RWPE2 (cell line): ENCODE results near the gene USP48.

Source experiments
- ATAC-seq: fragments of 200-7000 bp; cut with Tn5 transposase; 3 replicates; pipeline ENCODE4 v1.9.1; 2021; ENCODE audit warnings: low read depth
- DNase-seq: peaks from one replicate; pipeline ENCODE4 v3.0.0-alpha.2; 2020; ENCODE audit warnings: low spot score
- H3K27ac ChIP-seq: fragments of 450-650 bp; 2 replicates; pipeline ENCODE4 v1.5.1; 2017; ENCODE audit warnings: mild to moderate bottlenecking; ENCODE audit not compliant: poor library complexity, severe bottlenecking
- H3K27me3 ChIP-seq: fragments of 250-450 bp; sonication (Bioruptor Pico); 2 replicates; pipeline ENCODE4 v1.5.1; 2021; ENCODE audit warnings: mild to moderate bottlenecking, moderate library complexity; ENCODE audit not compliant: insufficient read depth, poor library complexity, severe bottlenecking
- H3K36me3 ChIP-seq: fragments of 250-450 bp; sonication (Bioruptor Pico); 2 replicates; pipeline ENCODE4 v1.5.1; 2020; ENCODE audit warnings: low read depth, mild to moderate bottlenecking, moderate library complexity
- H3K4me1 ChIP-seq: fragments of 250-450 bp; sonication (Bioruptor Pico); 2 replicates; pipeline ENCODE4 v1.5.1; 2021; ENCODE audit warnings: mild to moderate bottlenecking, moderate library complexity; ENCODE audit not compliant: insufficient read depth, poor library complexity, severe bottlenecking
- H3K4me3 ChIP-seq: fragments of 250-450 bp; sonication (Bioruptor Pico); 2 replicates; pipeline ENCODE4 v1.5.1; 2021; ENCODE audit warnings: mild to moderate bottlenecking, moderate library complexity; ENCODE audit not compliant: severe bottlenecking
- H3K9me3 ChIP-seq: fragments of 250-450 bp; sonication (Bioruptor Pico); 2 replicates; pipeline ENCODE4 v1.5.1; 2021; ENCODE audit warnings: mild to moderate bottlenecking, moderate library complexity; ENCODE audit not compliant: severe bottlenecking
- CTCF ChIP-seq: fragments of 450-650 bp; IDR thresholded peaks from one replicate; pipeline ENCODE4 v1.5.1; 2017; ENCODE audit warnings: mild to moderate bottlenecking, moderate library complexity; ENCODE audit not compliant: poor library complexity, severe bottlenecking

The USP48 gene

GRCh38 chr1:21750841-21751240 lies 32.1 kb downstream of the USP48 start:
- Histone ChIP-seq H3K27ac (no peak overlapping the region), H3K36me3 (peaks cover 88% of the 10 kb centered on the region), H3K27me3 (no peaks in the 10 kb centered on the region), H3K4me1 (no peaks in the 10 kb centered on the region), H3K4me3 (no peak overlapping the region), H3K9me3 (no peaks in the 10 kb centered on the region)
- no peak for TF ChIP-seq CTCF
- no peak for ATAC-seq
- no peak for DNase-seq

GRCh38 chr1:21749859-21750468 lies 33.0 kb downstream of the USP48 start:
- ATAC-seq: no peak
- DNase-seq: no peak
- H3K4me1 ChIP-seq: no peaks in the 10 kb centered on the region
- no peaks in the 10 kb centered on the region for H3K9me3 ChIP-seq
- TF ChIP-seq CTCF: no peak
- H3K27me3 ChIP-seq: no peaks in the 10 kb centered on the region
- no peak overlapping the region for H3K4me3 ChIP-seq
- no peak overlapping the region for H3K27ac ChIP-seq
- peaks cover 86% of the 10 kb centered on the region for H3K36me3 ChIP-seq

- no peaks in the 10 kb centered on the region for H3K27me3 ChIP-seq
- no peaks in the 10 kb centered on the region for H3K4me1 ChIP-seq
- ATAC-seq (no peak), DNase-seq (no peak)
- H3K36me3 ChIP-seq: peaks cover 81% of the 10 kb centered on the region
- no peak overlapping the region for H3K4me3 ChIP-seq
- no peaks in the 10 kb centered on the region for H3K9me3 ChIP-seq
- H3K27ac ChIP-seq: no peak overlapping the region
- TF ChIP-seq CTCF: no peak
Measured at GRCh38 chr1:21749109-21749508, 33.8 kb downstream of the USP48 start.

- H3K4me1 ChIP-seq: no peaks in the 10 kb centered on the region
- peaks cover 64% of the 10 kb centered on the region for H3K36me3 ChIP-seq
- no peak for TF ChIP-seq CTCF
- ATAC-seq (no peak), DNase-seq (no peak)
- no peaks in the 10 kb centered on the region for H3K9me3 ChIP-seq
- no peak overlapping the region for H3K27ac ChIP-seq
- H3K27me3 ChIP-seq: no peaks in the 10 kb centered on the region
- no peak overlapping the region for H3K4me3 ChIP-seq
Measured at GRCh38 chr1:21743476-21743875, 39.5 kb downstream of the USP48 start.

GRCh38 chr1:21742578-21742977 lies 40.4 kb downstream of the USP48 start:
- H3K36me3 ChIP-seq: peaks cover 58% of the 10 kb centered on the region
- H3K27ac ChIP-seq: no peak overlapping the region
- H3K4me1 ChIP-seq: no peaks in the 10 kb centered on the region
- no peak for DNase-seq
- ATAC-seq: no peak
- no peak overlapping the region for H3K4me3 ChIP-seq
- H3K9me3 ChIP-seq: no peaks in the 10 kb centered on the region
- H3K27me3 ChIP-seq: no peaks in the 10 kb centered on the region
- no peak for TF ChIP-seq CTCF
